Measurements from ENCODE around the gene SSTR3. TPM values are rescaled to one million over a fixed set of nuclear protein-coding genes. Genes with fewer than 3 reads are reported as not detected.

The SSTR3 gene
- total RNA-seq, 2 experiments from 2014 or later: 0.25 to 0.30 TPM

DNA sequence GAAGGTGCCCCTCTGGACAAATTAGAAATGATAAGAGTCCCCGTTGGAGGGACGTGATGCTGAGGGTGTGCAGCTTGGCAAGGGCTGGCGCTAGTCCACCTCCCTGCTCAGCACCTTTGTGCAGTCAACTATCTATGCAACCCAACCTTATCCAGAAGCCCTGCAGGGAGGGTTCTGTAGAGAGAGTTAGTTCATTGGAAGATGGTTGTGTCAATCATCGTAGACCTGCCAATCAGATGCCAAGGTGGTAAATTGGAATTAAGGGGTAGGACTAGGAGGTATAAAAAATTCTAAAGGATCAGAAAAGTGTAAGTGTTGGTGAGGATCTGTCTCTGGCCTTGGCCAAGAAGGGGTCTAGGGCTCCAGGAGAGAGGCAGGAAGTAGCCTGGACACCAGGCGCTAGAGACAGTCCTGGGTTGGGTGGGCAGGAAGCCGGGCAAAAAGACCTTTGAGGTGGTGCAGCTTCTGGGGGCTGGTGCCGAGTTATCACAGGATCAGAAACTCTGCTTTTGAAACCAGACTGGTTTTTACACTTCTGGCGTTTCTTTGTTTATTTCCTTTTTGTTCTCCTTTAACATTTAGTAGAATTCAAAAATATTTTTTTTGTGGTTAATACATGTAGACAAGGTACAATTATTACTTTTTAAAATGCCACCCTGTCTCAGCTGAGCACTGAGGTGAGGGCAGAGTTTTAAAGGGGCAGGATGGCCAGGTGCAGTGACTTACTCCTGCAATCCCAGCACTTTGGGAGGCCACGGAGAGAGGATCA, 25.9 kb downstream of the SSTR3 start:
- intact Hi-C loops (cut with micrococcal nuclease; ENCODE audit: unreplicated experiment): no loop called here
- peaks cover 6% of the 10 kb centered on the region for H3K4me1 ChIP-seq (ENCODE audit: insufficient read depth, low read length, poor library complexity, severe bottlenecking)
- POLR2A ChIA-PET: no interaction called here

DNA sequence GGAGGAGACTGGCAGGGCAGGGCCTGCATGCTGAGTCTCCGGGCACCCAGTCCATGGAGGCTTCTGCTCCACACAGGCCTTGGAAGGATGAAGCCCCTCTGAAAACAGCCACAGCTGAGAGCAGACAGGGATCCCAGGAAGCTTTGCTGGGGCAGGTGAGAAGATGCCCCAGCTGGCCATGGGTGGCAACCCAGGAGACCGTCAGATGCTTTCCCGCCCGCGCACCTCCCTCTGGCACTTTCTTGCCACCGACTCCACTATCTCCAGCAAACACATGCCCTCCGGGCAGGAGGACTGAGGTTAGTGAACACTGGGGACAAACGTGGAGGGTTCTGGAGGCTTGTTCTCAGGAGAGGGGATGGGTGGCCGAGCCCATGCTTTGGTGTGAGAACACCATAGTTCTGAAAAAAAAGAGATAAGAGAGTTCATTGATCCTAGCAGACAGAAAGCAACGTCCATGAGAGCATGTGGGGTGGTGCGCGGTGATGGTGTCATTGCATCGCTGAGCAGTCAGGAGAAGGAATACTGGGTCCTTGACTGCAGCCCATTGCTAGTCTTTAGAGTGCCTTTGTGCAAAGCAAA, 26.5 kb downstream of the SSTR3 start:
- Histone ChIP-seq H3K4me2 (ENCODE audit: low read length) (no peak overlapping the region), H3K79me2 (ENCODE audit: insufficient read depth, low read depth, low read length) (no peaks in the 10 kb centered on the region), H3K9me2 (ENCODE audit: insufficient read depth, low read length) (no peaks in the 10 kb centered on the region), H3K4me1 (ENCODE audit: insufficient read depth, low read length, poor library complexity, severe bottlenecking) (peaks cover 6% of the 10 kb centered on the region), H4K20me1 (ENCODE audit: insufficient read depth, low read length) (no peaks in the 10 kb centered on the region), H2AFZ (ENCODE audit: low read length) (no peak overlapping the region), H3K27ac (ENCODE audit: low read depth, low read length, poor library complexity, severe bottlenecking) (no peak overlapping the region), H3K9me3 (ENCODE audit: low read length) (no peaks in the 10 kb centered on the region; the same call in 1 of the 2 replicates), H3K4me3 (ENCODE audit: low read depth, low read length, poor library complexity, severe bottlenecking) (no peak overlapping the region), H3K36me3 (ENCODE audit: insufficient read depth, low read length) (no peaks in the 10 kb centered on the region)
- intact Hi-C loops (cut with micrococcal nuclease; ENCODE audit: unreplicated experiment): no loop called here
- TF ChIP-seq CTCF (conservative IDR thresholded peaks at IDR 0.05; ENCODE audit: low read length): no peak
- TF ChIP-seq EZH2phosphoT487 (IDR thresholded peaks at IDR 0.05; ENCODE audit: borderline replicate concordance, low read depth, low read length): no peak
- BruUV-seq (replicated peaks): no TSS peak
- DNase-seq (ENCODE audit: low spot score): no peak
- ChIA-PET POLR2A (no interaction called here), CTCF (ENCODE audit: unreplicated experiment) (no interaction called here)

More for the DNA sequence above, 25.9 kb downstream of the SSTR3 start:
- Histone ChIP-seq H3K9me3 (ENCODE audit: low read length) (no peaks in the 10 kb centered on the region; the same call in 1 of the 2 replicates), H3K27ac (ENCODE audit: low read depth, low read length, poor library complexity, severe bottlenecking) (no peak overlapping the region), H4K20me1 (ENCODE audit: insufficient read depth, low read length) (no peaks in the 10 kb centered on the region), H3K4me2 (ENCODE audit: low read length) (0 out of 2 replicates have a peak overlapping the region, but pooled peaks have one; percentile 11), H3K4me3 (ENCODE audit: low read depth, low read length, poor library complexity, severe bottlenecking) (no peak overlapping the region), H3K9me2 (ENCODE audit: insufficient read depth, low read length) (no peaks in the 10 kb centered on the region), H3K79me2 (ENCODE audit: insufficient read depth, low read depth, low read length) (no peaks in the 10 kb centered on the region), H2AFZ (ENCODE audit: low read length) (peak overlapping the region; percentile 12; the same call in 1 of the 2 replicates), H3K36me3 (ENCODE audit: insufficient read depth, low read length) (no peaks in the 10 kb centered on the region)
- TF ChIP-seq EZH2phosphoT487 (IDR thresholded peaks at IDR 0.05; ENCODE audit: borderline replicate concordance, low read depth, low read length) (no peak), CTCF (conservative IDR thresholded peaks at IDR 0.05; ENCODE audit: low read length) (no peak)
- CTCF ChIA-PET (ENCODE audit: unreplicated experiment): no interaction called here
- DNase-seq (ENCODE audit: low spot score): peak; percentile 81
- BruUV-seq (replicated peaks): no TSS peak

Data from OCI-LY7 (cell line).